ENCODE data around the gene FRMD8. TPM values are rescaled to one million over a fixed set of nuclear protein-coding genes. Genes with fewer than 3 reads are reported as not detected.
A peak's percentile ranks its signal among the peaks of the same experiment; 100 is the strongest.
"Not testable (repeated sequence)": the region's sequence is repeated elsewhere in the genome, so short reads cannot be mapped to it uniquely, and the experiment has no call there.

Gene FRMD8
- total RNA-seq, 1 donor from 2014 or later = 21.9 TPM

DNA sequence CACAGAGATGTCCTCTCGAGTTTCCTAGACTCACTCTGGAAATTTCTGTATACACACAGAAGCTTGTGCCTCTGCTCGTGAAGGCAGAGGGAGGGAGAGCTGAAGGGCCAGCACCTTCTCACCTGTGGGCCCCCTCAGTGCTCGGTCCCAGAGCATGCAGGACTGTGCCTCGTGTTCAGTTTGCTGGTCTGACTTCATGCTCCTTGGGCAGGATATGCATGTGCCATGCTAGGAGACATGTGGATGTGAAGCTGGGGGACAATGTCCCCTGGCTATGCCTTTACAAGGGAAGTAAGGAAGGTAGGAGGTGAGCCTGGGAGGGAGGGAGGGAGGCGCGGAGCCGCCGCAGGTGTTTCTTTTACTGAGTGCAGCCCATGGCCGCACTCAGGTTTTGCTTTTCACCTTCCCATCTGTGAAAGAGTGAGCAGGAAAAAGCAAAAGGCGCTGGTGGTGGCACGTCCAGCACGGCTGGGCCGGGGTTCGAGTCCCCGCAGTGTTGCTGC lies 58.7 kb downstream of the FRMD8 start:
- FAIRE-seq = no peak
- TF ChIP-seq, protein P1, sequence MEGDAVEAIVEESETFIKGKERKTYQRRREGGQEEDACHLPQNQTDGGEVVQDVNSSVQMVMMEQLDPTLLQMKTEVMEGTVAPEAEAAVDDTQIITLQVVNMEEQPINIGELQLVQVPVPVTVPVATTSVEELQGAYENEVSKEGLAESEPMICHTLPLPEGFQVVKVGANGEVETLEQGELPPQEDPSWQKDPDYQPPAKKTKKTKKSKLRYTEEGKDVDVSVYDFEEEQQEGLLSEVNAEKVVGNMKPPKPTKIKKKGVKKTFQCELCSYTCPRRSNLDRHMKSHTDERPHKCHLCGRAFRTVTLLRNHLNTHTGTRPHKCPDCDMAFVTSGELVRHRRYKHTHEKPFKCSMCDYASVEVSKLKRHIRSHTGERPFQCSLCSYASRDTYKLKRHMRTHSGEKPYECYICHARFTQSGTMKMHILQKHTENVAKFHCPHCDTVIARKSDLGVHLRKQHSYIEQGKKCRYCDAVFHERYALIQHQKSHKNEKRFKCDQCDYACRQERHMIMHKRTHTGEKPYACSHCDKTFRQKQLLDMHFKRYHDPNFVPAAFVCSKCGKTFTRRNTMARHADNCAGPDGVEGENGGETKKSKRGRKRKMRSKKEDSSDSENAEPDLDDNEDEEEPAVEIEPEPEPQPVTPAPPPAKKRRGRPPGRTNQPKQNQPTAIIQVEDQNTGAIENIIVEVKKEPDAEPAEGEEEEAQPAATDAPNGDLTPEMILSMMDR (IDR thresholded peaks at IDR 0.05; ENCODE audit: insufficient read depth, low read length, severe bottlenecking) = no peak
- Histone ChIP-seq H3K4me3 (ENCODE audit: low read depth, low read length) (no peak overlapping the region), H3K36me3 (ENCODE audit: control insufficient read depth, insufficient read depth, low read length) (peaks cover 14% of the 10 kb centered on the region), H3K27me3 (ENCODE audit: control insufficient read depth, insufficient read depth, low read length) (no peaks in the 10 kb centered on the region)
- DNase-seq (ENCODE audit: low read depth) = peak; percentile 49

DNA sequence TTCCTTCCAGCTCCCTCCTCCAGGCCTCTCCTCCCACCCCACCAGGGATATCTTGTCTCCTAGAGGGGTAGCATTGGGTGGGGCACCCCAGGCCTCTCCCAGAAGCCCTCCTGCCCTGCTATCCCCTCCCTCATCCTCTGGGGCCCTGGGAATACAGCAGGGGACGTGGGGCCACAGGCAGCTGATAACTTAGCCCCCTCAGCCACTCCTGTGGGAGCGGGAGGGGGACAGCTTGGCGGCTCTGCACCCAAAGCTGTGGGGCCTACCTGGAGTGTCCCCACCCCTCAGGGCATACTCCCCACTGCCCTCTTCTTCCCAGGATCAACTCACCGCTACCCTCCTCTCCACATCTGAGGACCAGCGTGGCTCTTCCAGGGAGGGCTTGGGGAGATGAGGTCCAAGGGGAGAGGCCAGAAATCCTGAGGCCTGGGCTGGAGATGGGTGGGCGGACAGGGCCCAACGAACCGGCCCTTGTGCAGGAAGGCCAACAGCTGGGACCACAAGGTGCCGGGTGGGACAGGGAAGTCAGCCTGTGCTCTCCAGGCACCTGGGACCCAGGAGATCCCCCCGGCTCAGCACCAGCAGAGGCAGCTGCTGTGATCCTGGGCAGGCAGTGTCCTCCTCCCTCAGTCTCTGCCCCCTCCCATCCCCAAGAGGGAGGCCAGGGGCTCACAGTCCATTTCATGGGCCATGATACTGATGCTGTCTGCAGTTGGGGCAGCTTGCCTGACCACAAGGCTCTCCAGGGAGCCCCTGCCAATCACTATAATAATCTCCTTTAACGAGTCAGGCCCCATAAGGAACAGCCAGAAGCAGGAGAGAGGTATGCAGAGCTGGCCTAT lies 59.4 kb downstream of the FRMD8 start:
- Histone ChIP-seq H3K36me3 (ENCODE audit: control insufficient read depth, insufficient read depth, low read length) (peaks cover 14% of the 10 kb centered on the region), H3K27me3 (ENCODE audit: control insufficient read depth, insufficient read depth, low read length) (no peaks in the 10 kb centered on the region), H3K4me3 (ENCODE audit: low read depth, low read length) (no peak overlapping the region)
- peak; percentile 51 for DNase-seq (ENCODE audit: low read depth)
- TF ChIP-seq, protein P1 (IDR thresholded peaks at IDR 0.05; ENCODE audit: insufficient read depth, low read length, severe bottlenecking) = no peak
- no peak for FAIRE-seq

DNA sequence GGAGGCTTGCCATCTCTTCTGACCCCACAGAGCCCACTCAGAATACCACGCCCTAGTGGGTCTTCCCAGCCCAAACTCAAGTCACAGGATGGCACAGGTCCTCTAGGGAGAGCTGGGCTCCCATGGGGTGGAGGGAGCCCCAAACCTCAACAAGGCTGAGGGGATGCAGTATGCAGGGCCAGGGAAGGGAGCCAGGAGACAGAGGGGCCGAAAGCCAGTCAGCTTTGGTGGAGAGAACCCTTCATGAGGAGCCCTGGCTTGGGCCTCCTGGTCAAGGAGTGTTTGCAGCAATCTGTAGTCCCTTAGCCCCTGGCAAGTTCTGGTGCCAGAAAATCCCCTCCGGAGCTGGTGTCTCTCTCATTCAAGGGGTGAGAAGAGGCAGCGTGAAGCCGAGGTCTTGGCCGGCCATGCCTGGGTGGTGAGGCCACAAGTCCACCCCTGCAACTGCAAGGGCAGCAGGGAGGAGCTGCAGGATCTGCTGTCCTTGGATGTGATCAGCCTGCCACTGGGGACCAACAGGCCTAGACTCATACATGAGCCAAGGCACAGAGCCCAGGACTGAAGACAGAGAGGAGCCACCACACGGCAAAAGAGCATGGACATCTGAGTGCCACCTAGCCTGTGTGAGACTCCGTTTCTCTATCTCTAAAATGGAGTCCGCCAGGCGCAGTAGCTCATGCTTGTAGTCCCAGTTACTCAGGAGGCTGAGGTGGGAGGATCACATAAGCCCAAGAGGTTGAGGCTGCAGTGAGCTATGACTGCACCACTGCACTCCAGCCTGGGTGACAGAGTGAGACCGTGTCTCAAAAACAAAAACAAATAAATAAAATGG lies 60.2 kb downstream of the FRMD8 start:
- H3K36me3 ChIP-seq (ENCODE audit: control insufficient read depth, insufficient read depth, low read length) = peaks cover 13% of the 10 kb centered on the region
- no peaks in the 10 kb centered on the region for H3K27me3 ChIP-seq (ENCODE audit: control insufficient read depth, insufficient read depth, low read length)
- FAIRE-seq (no peak), DNase-seq (ENCODE audit: low read depth) (peak; percentile 47)
- TF ChIP-seq, protein P1 (IDR thresholded peaks at IDR 0.05; ENCODE audit: insufficient read depth, low read length, severe bottlenecking) = no peak
- no peak overlapping the region for H3K4me3 ChIP-seq (ENCODE audit: low read depth, low read length)

DNA sequence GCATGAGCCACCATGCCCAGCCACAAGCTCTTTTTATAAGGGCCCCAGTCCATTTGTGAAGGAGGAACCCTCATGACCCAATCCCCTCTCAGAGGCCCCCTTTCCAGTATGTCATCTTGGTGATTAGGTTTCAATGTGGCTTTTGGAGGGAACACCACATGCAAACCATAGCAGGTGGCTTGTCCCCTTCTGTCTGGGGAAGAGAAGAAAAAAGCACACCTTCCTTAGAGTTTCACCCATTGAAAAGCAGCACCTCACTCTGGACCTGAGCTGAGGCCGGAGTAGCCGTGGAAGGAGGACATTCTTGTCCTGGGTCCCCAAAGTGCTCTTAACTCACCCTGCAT lies 61.6 kb downstream of the FRMD8 start:
- no peak overlapping the region for H3K4me3 ChIP-seq (ENCODE audit: low read depth, low read length)
- DNase-seq (ENCODE audit: low read depth) (no peak), FAIRE-seq (no peak)
- TF ChIP-seq, protein P1 (IDR thresholded peaks at IDR 0.05; ENCODE audit: insufficient read depth, low read length, severe bottlenecking) = no peak
- H3K27me3 ChIP-seq (ENCODE audit: control insufficient read depth, insufficient read depth, low read length) = no peaks in the 10 kb centered on the region
- peaks cover 5% of the 10 kb centered on the region for H3K36me3 ChIP-seq (ENCODE audit: control insufficient read depth, insufficient read depth, low read length)

DNA sequence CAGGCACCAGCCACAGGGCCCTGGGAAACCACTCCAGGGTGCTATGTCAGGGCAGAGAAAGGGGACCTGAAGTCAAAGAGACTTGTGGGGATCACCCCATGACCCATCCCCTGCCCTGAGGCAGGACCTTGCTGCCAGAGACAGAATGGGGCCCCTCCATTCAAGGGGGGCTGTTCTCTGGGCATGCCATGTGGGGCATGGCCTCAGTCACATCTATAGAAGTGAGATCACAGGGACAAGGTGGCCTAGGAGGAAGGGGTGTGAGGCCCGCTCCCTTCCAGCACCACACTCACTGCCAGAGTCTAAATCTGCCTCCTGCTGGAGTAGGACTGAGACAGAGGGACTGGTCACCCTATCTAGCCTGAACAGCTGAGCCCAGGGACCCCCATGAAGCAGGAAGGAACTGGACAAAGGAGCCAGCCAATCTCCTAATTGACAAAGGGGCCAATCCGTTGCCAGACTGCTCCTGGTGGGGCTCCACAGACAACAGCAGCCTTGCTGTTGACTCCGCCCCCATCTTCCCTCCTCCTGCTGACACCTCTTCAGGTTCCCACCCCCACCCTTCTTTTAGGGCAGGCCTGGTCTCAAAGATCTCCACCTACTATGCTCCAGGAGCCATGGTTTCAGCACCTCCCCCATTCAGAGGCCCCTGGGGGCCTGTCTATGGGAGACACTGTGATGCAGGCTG lies 62.1 kb downstream of the FRMD8 start:
- Histone ChIP-seq H3K4me3 (ENCODE audit: low read depth, low read length) (no peak overlapping the region), H3K36me3 (ENCODE audit: control insufficient read depth, insufficient read depth, low read length) (peaks cover 2% of the 10 kb centered on the region), H3K27me3 (ENCODE audit: control insufficient read depth, insufficient read depth, low read length) (no peaks in the 10 kb centered on the region)
- DNase-seq (ENCODE audit: low read depth) (peak; percentile 74), FAIRE-seq (no peak)
- TF ChIP-seq, protein P1 (IDR thresholded peaks at IDR 0.05; ENCODE audit: insufficient read depth, low read length, severe bottlenecking) = no peak

DNA sequence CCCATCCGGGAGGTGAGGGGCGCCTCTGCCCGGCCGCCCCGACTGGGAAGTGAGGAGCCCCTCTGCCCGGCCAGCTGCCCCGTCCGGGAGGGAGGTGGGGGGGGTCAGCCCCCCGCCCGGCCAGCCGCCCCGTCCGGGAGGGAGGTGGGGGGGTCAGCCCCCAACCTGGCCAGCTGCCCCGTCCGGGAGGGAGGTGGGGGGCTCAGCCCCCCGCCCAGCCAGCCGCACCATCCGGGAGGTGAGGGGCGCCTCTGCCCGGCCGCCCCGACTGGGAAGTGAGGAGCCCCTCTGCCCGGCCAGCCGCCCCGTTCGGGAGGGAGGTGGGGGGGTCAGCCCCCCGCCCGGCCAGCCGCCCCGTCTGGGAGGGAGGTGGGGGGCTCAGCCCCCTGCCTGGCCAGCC lies 64.9 kb downstream of the FRMD8 start:
- DNase-seq (ENCODE audit: low read depth); FAIRE-seq; H3K4me3 ChIP-seq (ENCODE audit: low read depth, low read length); H3K36me3 ChIP-seq (ENCODE audit: control insufficient read depth, insufficient read depth, low read length); H3K27me3 ChIP-seq (ENCODE audit: control insufficient read depth, insufficient read depth, low read length): not testable (repeated sequence)

DNA sequence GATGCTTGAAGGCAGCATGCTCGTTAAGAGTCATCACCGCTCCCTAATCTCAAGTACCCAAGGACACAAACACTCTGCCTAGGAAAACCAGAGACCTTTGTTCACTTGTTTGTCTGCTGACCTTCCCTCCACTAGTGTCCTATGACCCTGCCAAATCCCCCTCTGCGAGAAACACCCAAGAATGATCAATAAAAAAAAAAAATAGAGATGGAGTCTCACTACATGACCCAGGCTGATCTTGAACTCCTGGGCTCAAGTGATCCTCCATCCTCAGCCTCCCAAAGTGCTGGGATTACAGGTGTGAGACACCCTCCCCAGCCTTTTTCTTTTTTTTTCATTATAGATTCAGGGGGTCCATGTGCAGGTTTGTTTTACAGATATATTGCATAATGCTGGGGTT lies 65.8 kb downstream of the FRMD8 start:
- FAIRE-seq; DNase-seq (ENCODE audit: low read depth); H3K27me3 ChIP-seq (ENCODE audit: control insufficient read depth, insufficient read depth, low read length); H3K36me3 ChIP-seq (ENCODE audit: control insufficient read depth, insufficient read depth, low read length); H3K4me3 ChIP-seq (ENCODE audit: low read depth, low read length): not testable (repeated sequence)

Data from bronchial epithelial cell (primary cell).